NCI-H1417 treated with DMSO at 0.1 percent for 48 hours (cell line): ENCODE measurements around the gene KCTD14.
"Not testable (repeated sequence)": the region's sequence is repeated elsewhere in the genome, so short reads cannot be mapped to it uniquely, and the experiment has no call there.

Experiments used
- DNase-seq: peaks from one replicate; lab custom pipeline; 2025; lab: John Stamatoyannopoulos, UW

The KCTD14 gene

DNA sequence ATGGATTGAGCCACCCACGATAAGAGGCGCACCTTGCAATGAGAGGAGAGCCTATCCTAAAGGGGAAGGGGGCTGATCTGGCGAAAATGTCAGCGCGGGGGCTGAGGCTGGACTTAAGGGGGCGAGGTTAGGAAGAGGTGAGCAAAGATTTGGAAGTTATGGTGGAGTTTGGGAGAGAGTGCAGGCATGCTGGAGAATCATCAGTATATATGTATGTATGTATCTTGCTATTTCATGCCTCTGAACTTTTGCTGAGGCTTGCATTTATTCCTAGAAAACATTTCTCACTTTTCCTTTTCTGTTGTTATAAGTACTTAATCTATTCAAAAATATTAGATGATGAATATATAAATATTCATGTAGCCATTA lies 23.4 kb upstream of the KCTD14 start:
- DNase-seq = no peak

DNA sequence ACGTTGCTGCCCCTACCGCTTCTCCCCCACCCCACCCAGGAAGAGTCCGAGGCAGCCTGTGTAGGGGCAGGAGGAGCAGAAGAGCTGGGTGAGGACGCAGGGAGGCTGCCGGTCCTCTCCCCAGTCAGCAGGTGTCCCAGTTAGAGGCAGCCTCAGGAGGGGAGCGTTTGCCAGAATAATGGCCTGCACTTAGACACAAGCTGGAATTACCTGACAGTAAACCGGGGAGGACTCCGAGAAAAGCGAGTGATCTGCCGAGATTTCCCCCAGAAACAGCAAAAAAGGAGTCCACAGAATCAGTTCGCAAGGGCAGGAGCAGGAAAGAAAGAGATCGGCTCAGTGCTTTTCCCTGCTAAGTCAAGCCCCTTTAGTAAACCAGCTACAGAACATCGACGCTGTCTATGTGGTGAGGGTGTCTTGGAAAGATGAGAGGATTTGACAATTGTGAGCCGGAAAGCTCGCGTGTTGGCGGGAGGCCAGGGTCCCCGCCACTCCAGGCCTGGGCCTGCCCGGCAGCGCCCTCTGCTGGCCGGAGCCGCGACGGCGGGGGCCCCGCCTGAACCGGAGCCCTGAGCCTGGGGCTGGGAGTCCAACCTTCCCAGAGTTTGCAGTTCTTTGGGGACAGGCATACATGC lies 22.9 kb upstream of the KCTD14 start:
- peak; percentile 52 for DNase-seq

DNA sequence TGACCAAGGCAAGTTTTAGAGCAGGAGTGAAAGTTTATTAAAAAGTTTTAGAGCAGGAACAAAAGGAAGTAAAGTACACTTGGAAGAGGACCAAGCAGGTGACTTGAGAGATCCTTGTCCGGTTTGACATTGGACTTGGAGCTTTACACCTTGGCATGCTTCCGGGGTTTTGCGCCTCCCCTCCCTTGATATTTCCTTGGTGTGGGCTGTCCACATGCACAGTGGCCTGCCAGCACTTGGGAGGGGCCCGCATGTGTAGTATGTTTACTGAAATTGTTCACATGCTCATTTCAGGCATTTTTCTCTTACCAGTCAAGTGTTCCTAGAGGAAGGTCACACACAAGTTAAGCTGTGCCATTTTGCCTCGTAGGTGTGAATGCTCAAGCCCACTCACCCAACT lies 21.6 kb upstream of the KCTD14 start:
- DNase-seq = no peak

DNA sequence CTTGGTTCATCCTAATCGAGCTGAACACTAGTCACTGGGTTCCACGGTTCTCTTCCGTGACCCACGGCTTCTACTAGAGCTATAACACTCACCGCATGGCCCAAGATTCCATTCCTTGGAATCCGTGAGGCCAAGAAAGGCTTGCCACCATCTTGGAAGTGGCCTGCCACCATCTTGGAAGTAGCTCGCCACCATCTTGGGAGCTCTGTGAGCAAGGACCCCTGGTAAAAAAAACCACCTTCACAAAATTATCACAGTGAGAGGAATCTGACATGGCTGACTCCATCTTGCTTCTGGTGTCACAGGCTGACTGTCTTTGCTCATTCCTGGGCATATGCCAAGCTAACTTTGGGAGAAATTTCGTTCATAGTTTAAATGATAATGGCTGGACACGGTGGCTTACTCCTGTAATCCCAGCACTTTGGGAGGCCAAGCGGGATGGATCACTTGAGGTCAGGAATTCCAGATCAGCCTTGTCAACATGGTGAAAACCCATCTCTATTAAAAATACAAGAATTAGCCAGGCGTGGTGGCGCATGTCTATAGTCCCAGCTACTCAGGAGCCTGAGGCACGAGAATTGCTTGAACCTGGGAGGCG lies 18.9 kb upstream of the KCTD14 start:
- no peak for DNase-seq

DNA sequence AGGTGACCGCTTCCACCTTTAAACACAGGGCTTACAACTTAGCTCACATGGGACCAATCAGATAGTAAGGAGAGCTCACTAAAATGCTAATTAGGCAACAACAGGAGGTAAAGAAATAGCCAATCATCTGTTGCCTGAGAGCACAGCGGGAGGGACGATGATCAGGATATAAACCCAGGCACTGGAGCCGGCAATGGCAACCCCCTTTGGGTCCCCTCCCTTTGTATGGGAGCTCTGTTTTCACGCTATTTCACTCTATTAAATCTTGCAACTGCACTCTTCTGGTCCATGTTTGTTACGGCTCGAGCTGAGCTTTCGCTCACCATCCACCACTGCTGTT lies 18.3 kb upstream of the KCTD14 start:
- not testable (repeated sequence) for DNase-seq

DNA sequence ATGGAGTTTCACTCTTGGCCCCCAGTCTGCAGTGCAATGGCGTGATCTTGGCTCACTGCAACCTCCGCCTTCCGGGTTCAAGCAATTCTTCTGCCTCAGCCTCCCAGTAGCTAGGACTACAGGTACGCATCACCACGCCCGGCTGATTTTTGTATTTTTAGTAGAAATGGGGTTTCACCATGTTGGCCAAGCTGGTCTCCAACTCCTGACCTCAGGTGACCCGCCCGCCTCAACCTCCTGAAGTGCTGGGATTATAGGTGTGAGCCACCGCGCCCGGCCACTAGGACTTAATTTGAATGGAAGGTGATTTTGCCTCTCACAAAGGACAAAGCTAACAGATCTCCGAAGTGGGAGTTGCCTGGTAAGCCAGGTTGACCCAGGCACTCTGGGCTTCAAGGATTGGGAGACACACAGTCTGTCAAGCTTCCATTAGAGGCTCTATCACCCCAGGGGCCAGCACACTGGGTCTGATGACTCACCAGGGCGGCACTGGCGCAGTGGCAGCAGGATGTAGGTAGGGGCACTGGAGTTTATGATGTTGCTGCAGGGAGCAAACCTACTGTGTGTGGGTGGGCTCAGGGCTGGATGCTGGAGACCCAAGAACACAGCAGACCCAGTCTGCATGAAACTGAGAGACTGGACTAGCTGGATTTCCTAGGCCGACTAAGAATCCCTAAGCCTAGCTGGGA lies 17.8 kb upstream of the KCTD14 start:
- DNase-seq = no peak

DNA sequence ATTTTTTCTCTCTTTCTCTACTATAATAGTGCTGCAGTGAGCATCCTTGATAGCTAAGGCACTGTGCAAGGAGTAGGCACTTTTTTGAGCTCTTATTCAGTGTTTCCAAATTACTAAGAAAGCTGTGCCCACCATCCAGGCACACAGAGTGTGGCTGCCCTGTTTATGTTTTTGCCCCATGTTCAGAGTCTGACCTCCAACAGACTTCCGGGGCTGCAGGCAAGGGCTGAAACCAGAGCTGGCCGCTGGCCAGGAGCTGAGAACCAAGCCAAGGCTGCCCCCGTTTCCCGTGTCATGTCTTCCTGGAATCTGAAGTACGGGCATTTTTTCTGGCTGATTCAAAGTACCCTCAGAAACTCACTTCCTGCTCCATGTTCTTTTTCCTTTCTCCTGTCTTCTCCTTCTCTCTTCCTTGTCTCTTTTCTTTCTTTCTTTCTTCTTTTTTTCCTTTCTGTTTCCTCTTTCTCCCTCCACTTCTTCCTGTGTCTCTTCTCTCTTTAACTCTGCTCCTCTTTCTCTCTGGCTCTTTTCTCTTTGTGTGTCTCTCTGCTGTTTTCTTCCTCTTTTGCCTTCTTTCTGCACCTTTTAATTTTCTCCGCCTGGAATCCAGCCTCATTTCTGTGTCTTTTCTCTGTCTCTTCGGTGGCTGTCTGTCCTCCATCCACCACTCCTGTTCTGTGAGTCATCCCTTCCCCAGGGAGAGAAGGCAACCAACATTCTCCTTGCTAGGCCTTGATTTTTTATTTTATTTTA lies 17.0 kb upstream of the KCTD14 start:
- DNase-seq = no peak

DNA sequence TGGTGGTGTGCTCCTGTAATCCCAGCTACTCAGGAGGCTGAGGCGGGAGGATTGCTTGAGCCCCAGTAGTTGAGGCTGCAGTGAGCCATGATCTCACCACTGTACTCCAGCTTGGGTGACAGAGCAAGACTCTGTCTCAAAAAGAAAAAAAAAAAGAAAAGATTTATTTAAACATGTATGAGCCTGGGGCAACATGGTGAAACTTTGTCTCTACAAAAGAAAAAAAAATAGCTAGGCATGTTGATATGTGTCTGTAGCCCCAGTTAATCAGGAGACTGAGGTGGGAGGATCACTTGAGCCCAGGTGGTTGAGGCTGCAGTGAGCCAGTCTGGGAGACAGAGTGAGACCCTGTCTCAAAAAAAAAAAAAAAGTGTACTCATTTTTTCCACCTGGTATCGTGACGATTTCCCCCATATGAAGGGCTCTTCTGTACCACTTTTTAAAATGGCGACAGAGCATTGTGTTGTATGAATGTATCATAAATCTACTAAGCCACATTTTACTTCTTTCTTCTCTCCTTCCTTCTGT lies 16.4 kb upstream of the KCTD14 start:
- DNase-seq = no peak

DNA sequence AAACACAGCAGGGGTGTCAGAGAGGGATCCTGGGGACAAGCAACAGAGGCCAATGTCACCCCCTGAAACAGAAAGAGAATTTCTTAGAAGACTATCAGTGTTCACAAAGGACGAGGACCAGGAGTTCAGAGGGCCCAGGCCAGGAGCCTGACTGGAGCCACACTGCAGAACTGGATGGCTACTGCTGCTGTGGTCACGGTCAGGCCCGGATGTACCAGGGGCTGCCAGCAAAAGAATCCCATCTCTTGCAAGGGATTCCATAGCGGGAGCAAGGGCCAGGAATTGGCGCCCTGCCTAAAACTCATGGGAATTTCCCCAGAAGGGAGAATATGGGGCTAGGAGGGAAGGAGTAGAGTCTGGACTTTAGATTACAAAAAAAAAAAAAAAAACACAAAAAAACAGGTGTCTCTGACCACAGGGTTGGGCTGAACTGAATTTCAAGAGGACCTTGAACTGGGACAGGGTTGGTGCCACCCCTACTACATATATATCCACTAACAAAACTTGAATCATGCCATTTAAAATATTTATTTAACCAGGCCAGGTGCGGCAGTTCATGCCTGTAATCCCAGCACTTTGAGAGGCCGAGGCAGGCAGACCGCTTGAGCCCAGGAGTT lies 15.7 kb upstream of the KCTD14 start:
- DNase-seq = no peak

DNA sequence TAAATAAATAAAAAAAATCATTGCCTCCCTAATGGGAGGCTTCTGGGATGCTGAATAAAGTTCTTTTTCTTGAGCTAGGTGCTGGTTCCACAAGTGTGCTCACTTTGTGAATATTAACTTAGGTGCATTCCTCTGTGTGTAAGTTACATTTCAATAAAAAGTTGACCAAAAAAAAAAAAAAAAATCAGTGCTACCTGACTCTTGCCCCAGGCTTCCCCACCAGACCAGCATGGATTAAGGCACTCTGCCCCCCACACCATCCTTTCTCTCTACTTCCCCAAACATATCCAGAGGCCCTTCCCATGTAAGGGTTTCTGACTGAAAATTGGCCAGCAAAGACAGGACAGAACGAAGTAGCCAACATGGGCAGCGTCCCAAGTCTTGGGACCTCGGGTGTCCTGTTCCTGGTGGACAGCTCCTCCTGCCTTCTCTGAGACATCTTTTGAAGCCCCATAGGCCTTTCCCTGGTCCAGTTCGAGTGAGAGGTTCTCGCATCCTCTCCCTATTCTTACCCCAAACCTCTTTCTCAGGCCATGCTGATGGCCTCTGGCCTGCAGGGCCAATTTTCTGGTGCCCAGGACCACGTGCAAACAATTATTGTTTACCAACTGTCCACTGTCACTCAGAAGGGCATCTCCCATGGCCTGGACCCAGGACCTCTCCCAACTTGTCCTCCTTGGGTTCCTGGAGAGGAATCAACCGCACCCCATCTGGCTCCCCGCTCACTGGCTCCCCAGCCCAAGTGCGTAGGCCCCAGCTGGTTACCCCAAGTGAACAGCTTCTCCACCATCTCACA lies 14.9 kb upstream of the KCTD14 start:
- DNase-seq = no peak

DNA sequence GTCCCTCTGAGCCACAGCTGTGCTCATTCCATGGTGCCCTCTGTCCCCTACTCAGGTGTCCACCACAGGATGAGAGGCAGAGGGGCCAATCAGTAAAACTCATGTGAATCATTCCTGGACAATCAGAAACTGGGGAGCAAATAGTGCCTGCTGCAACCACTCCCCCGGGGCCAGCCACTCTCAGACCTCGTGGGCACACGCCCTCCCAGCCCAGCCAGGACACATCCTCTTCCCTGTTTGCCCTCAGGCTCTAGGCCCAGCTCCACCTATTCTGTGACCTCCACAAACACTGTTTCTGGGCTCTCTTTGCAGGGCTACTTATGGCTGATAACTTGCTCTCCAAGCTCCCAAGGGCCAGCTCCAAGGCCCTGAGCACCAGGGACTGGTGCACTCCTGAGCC lies 14.0 kb upstream of the KCTD14 start:
- no peak for DNase-seq

DNA sequence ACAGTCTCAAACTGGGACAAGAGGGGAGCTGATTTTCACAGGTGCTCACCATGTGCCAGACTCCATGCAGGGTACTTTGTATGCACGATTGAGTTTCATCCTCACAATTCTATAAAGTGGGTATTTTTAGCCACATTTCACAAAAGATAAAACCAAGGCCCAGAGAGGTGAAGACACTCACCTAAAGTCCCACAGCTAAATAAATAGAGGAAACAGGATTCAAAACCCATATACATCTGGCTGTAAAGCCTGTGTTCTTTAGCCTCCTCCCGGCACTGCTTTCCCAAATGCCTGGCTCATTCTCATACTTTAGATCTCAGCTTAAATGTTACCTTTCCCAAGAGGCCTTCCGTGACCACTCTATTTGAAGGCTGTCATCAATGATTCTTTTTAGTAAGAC lies 13.2 kb upstream of the KCTD14 start:
- no peak for DNase-seq

DNA sequence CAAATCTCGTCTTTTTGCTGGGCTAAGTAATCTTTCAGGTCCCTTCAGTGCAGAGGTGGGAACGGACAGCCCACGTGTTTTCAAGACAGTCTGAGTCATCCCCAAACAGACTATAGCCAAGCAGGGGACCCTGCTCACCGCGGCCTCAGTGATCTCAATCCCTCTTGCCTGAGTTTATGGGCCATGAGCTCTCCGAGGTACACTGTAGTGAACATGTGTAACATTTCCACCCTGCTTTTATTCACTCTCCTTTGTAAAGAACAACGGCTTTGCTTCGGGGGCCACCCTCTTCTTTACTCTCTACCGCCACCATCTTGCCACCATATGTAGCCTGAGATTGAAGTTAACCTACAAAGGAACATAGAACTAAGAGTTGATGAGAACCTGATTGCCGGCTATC lies 11.5 kb upstream of the KCTD14 start:
- DNase-seq = no peak

DNA sequence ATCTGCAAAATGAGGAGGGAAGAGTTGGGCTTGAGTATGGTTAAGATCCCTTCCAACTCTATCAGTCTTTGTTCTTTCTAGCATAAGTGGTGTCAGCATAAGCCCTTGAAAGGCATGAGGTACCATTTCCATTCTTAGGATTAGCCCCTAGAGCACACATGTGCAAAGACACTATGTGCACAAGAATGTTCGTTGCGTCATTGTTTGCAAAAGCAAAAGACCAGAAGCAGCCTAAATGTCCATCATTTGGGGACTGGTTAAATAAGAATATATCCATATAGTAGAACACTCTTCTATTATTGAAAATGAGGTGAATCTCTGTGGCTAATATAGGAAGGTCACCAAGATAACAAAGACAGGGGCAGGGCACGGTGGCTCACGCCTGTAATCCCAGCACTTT lies 10.0 kb upstream of the KCTD14 start:
- no peak for DNase-seq

DNA sequence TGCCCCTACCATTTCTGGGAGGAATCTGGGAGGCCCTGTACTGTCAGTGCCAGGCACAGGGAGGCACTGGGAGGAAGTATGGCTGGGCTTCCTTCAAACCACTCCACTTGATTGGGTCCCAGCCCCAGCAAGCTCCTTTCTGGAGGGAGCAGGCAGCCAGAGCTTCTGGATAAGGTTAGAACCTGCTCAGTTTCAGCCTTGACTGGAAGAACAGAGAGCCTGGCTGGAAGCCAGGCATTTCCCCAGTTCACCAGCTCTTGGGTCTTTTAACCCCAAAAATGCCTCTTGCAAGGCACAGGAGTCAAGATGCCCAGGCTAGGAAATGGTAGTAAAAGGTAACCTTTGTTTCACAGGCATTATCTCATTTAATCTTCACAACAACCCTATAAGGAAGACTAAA lies 9.0 kb upstream of the KCTD14 start:
- DNase-seq = no peak

DNA sequence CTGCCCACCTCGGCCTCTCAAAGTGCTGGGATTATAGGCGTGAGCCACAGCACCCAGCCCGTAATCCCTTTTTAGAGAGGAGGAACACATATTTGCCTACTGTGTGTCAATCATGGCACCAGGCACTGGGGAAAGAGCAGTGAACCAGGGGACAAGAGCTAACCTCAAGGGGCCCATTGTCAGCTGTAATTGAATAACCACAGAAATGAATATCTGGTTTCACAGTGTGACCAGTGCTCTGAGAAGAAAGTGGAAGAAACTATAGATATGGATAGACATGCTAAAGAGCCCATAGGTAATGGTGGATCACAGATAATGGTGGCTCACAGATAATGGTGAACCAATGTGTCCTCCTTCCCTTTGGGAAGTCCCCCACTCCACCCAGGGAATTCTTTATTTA lies 8.6 kb upstream of the KCTD14 start:
- no peak for DNase-seq

DNA sequence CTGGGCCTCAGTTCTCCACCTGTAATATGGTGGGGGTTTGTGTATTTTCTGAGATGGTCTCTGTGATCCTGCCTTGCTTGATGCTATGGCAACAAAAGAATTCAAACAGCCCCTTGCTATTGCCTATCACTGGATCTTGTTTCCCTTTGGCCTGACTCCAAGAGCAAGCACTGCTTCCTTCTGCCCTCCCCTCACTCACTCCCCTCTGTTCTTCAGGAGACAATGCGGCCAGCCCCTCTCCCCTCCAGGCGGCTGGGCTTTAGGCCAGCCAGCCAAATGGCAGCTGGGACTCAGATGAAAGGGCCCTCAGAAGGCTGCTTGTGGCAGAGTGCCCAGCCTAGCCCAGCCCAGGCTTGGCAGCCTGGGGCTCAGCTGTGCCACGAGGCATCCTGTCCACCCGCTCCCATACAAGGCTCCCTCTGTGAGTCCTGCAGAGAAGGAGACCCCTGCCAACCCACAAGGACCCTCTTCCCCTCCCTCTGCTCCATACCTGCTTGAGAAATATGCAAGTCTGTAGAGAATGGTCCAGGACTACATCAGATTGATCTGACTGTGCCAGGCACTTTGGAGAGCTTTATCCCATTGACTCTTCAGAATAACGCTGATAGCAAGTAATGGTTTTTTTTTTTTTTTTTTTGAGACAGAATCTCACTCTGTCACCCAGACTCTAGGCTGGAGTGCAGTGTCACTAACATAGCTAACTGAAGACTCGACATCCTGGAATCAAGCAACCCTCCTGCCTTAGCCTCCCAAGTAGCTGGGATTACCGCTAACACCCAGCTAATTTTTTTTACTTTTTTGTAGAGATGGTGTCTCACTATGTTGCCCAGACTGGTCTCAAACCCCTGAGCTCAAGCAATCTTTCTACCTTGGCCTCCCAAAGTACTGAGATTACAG lies 7.6 kb upstream of the KCTD14 start:
- peak; percentile 79 for DNase-seq

DNA sequence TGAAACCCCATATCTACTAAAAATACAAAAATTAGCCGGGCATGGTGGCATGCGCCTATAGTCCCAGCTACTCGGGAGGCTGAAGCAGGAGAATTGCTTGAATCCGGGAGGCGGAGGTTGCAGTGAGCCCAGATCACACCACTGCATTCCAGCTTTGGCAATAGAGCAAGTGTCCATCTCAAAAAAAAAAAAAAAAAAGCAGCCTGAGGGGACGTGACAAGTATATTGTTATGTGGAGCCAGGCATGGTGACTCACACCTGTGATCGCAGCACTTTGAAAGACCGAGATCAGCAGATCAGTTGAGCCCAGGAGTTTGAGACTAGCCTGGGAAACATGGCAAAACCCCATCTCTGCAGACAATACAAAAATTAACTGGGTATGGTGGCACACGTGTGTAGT lies 5.3 kb upstream of the KCTD14 start:
- not testable (repeated sequence) for DNase-seq

DNA sequence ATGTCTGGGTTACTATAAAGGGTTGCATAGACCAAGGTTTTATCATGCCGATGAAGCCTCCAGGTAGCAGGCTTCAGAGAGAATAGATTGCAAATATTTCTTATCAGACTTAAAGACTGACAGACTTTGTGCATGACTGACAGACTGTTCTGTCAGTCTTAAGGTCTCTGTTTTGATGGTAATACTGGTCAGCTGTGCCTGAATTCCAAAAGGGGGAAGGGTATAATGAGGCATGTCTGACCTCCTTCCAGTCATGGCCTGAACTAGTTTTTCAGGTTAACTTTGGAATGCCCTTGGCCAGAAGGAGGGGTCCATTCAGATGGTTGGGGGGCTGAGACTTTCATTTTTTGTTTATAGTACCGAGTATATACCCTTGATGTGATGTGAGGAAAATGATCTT lies 4.7 kb upstream of the KCTD14 start:
- DNase-seq = no peak

DNA sequence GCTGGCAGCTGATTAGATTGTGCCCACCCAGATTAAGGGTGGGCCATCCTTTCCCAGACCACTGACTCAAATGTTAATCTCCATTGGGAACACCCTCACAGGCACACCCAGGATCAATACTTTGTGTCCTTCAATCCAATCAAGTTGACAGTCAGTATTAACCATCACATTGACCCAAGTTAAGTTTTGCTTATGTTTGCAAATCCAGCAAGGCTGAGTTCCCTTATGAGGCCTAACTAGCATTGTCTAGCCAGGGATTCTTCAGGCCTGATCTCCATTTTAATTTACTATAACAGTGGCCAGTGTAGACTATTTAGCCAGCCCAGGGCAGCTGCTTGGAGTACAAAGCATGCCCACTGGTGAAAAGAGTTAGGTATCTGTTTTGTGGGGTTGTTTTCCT lies 2.3 kb upstream of the KCTD14 start:
- no peak for DNase-seq

DNA sequence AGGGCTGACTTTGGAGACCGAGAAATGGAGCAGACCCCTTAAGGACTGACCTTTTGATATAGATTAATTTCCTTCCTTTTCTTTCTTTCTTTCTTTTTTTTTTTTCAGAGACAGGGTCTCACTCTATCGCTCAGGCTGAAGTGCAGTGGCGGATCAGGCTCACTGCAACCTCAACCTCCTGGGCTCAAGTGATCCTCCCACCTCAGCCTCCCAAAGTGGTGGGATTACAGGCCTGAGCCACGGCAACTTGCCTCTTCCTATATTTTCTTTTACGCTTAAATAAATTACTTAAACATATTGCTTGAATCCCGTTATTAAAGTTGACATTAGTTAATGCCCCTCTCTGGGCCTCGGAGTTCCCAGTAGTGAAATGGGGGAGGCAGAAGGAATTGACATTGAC lies 350 bp upstream of the KCTD14 start:
- no peak for DNase-seq
